ENCODE results near the gene EPC2.

The EPC2 gene

DNA sequence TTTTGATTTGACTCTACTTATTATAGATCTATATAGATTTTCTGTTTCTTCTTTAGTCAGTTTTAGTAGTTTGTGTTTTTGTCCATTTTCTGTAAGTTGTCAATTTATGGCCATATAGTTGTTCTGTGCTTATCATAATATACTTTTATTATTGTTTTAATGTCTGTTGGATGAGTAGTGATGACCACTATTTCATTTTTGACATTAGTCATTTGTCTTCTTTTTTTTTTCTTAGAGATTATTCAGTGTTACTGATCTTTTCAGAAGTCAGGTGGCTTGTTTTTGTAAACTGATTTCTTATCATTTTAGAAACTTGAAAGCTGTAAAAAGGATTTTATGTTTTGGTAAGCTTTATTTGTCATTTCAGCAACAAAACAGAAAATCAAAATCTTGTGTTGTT, 57.3 kb downstream of the EPC2 start:
- H3K4me1 ChIP-seq (ENCODE audit: control insufficient read depth, insufficient read depth, low read length, poor library complexity, severe bottlenecking): no peaks in the 10 kb centered on the region
- H3K36me3 ChIP-seq (ENCODE audit: control insufficient read depth, insufficient read depth, low read length): peaks cover 32% of the 10 kb centered on the region
- no peak overlapping the region for H3K27ac ChIP-seq (ENCODE audit: low read depth, low read length, severe bottlenecking)
- no peak overlapping the region for H3K4me3 ChIP-seq (ENCODE audit: extremely low read depth, insufficient read depth, low read length, poor library complexity, severe bottlenecking)
- peaks cover 13% of the 10 kb centered on the region for H3K9me3 ChIP-seq (ENCODE audit: control insufficient read depth, low read length)

DNA sequence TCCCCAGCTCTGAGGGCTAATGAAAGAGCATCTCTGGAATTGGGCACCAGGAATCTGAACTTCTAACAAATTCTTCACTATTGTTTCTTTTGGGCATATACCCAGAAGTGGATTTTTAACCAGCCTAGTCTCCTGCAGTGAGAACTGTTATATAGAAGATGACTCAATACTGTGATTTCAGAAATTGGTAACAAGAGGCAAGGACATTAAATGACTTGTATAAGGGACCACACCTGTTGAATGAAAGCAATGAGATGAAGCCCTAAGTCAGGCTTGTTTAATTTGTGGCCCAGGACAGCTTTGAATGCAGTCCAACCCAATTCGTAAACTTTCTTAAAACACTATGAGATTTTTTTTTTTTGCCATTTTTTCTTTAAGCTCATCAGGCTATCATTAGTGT, 57.9 kb downstream of the EPC2 start:
- WGBS, 2 experiments (ENCODE audit: insufficient coverage in 2 of 2): no CpG with 5 or more reads among the region's 1 CpG
- peaks cover 13% of the 10 kb centered on the region for H3K9me3 ChIP-seq (ENCODE audit: control insufficient read depth, low read length)

GRCh38 chr2:148704247-148704646, 59.7 kb downstream of the EPC2 start:
- Histone ChIP-seq H3K36me3 (ENCODE audit: control insufficient read depth, insufficient read depth, low read length) (peaks cover 28% of the 10 kb centered on the region), H3K27ac (ENCODE audit: low read depth, low read length, severe bottlenecking) (no peak overlapping the region), H3K9me3 (ENCODE audit: control insufficient read depth, low read length) (peaks cover 12% of the 10 kb centered on the region), H3K4me3 (ENCODE audit: extremely low read depth, insufficient read depth, low read length, poor library complexity, severe bottlenecking) (no peak overlapping the region), H3K4me1 (ENCODE audit: control insufficient read depth, insufficient read depth, low read length, poor library complexity, severe bottlenecking) (no peaks in the 10 kb centered on the region)

More for the DNA sequence above, 57.9 kb downstream of the EPC2 start:
- no peaks in the 10 kb centered on the region for H3K4me1 ChIP-seq (ENCODE audit: control insufficient read depth, insufficient read depth, low read length, poor library complexity, severe bottlenecking)
- no peak overlapping the region for H3K4me3 ChIP-seq (ENCODE audit: extremely low read depth, insufficient read depth, low read length, poor library complexity, severe bottlenecking)
- H3K27ac ChIP-seq (ENCODE audit: low read depth, low read length, severe bottlenecking): no peak overlapping the region
- H3K36me3 ChIP-seq (ENCODE audit: control insufficient read depth, insufficient read depth, low read length): peaks cover 32% of the 10 kb centered on the region

GRCh38 chr2:148716378-148716920, 71.9 kb downstream of the EPC2 start:
- Histone ChIP-seq H3K9me3 (ENCODE audit: control insufficient read depth, low read length) (peaks cover 3% of the 10 kb centered on the region), H3K4me3 (ENCODE audit: extremely low read depth, insufficient read depth, low read length, poor library complexity, severe bottlenecking) (no peak overlapping the region), H3K27ac (ENCODE audit: low read depth, low read length, severe bottlenecking) (no peak overlapping the region), H3K36me3 (ENCODE audit: control insufficient read depth, insufficient read depth, low read length) (no peaks in the 10 kb centered on the region), H3K4me1 (ENCODE audit: control insufficient read depth, insufficient read depth, low read length, poor library complexity, severe bottlenecking) (no peaks in the 10 kb centered on the region)
- WGBS, 2 experiments (ENCODE audit: insufficient coverage in 2 of 2): 100% methylated on average over 1 of the region's 2 CpGs; no CpG with 5 or more reads in 1 of the 2 experiments

- Histone ChIP-seq H3K4me1 (ENCODE audit: control insufficient read depth, insufficient read depth, low read length, poor library complexity, severe bottlenecking) (no peaks in the 10 kb centered on the region), H3K9me3 (ENCODE audit: control insufficient read depth, low read length) (peaks cover 3% of the 10 kb centered on the region), H3K27ac (ENCODE audit: low read depth, low read length, severe bottlenecking) (no peak overlapping the region), H3K4me3 (ENCODE audit: extremely low read depth, insufficient read depth, low read length, poor library complexity, severe bottlenecking) (no peak overlapping the region), H3K36me3 (ENCODE audit: control insufficient read depth, insufficient read depth, low read length) (no peaks in the 10 kb centered on the region)
- 73 to 100% methylated on average over 1 to 2 of the region's 3 CpGs for WGBS, 2 experiments (ENCODE audit: insufficient coverage in 2 of 2)
These were observed 73.5 kb downstream of the EPC2 start for GRCh38 chr2:148718039-148718438.

- Histone ChIP-seq H3K4me3 (ENCODE audit: extremely low read depth, insufficient read depth, low read length, poor library complexity, severe bottlenecking) (no peak overlapping the region), H3K27ac (ENCODE audit: low read depth, low read length, severe bottlenecking) (no peak overlapping the region), H3K9me3 (ENCODE audit: control insufficient read depth, low read length) (peaks cover 3% of the 10 kb centered on the region), H3K4me1 (ENCODE audit: control insufficient read depth, insufficient read depth, low read length, poor library complexity, severe bottlenecking) (no peaks in the 10 kb centered on the region), H3K36me3 (ENCODE audit: control insufficient read depth, insufficient read depth, low read length) (no peaks in the 10 kb centered on the region)
- 96% methylated on average over 4 to 5 of the region's 6 CpGs for WGBS, 2 experiments (ENCODE audit: insufficient coverage in 2 of 2)
These were observed 74.7 kb downstream of the EPC2 start for GRCh38 chr2:148719195-148719749.

- peaks cover 3% of the 10 kb centered on the region for H3K9me3 ChIP-seq (ENCODE audit: control insufficient read depth, low read length)
- no peaks in the 10 kb centered on the region for H3K4me1 ChIP-seq (ENCODE audit: control insufficient read depth, insufficient read depth, low read length, poor library complexity, severe bottlenecking)
- 35 to 91% methylated on average over 1 to 2 of the region's 2 CpGs for WGBS, 2 experiments (ENCODE audit: insufficient coverage in 2 of 2)
- no peaks in the 10 kb centered on the region for H3K36me3 ChIP-seq (ENCODE audit: control insufficient read depth, insufficient read depth, low read length)
- H3K4me3 ChIP-seq (ENCODE audit: extremely low read depth, insufficient read depth, low read length, poor library complexity, severe bottlenecking): no peak overlapping the region
- no peak overlapping the region for H3K27ac ChIP-seq (ENCODE audit: low read depth, low read length, severe bottlenecking)
These were observed 75.4 kb downstream of the EPC2 start for GRCh38 chr2:148719941-148720436.

DNA sequence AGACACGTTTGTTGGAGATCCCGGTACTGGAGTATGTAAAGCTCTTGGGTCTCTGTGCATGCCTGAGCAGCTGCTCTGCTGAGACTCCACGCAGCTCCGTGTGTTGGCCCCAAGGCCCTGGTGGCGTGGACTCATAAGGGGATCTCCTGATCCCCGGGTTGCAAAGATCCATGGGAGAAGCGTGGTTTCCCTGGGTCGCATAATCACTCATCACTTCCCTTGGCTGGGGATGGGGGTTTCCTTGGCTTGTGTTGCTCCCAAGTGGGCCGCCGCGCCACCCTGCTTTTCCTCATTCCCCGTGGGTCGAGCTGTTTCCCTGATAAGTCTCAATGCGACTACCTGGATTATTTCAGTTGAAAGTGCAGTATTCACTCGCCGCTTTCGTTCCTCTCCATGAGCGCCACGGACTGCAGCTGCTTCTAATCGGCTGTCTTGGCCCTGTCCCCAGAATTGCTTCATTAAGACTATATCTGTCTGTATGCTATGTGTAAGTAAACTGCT, 76.0 kb downstream of the EPC2 start:
- Histone ChIP-seq H3K4me1 (ENCODE audit: control insufficient read depth, insufficient read depth, low read length, poor library complexity, severe bottlenecking) (no peaks in the 10 kb centered on the region), H3K9me3 (ENCODE audit: control insufficient read depth, low read length) (no peaks in the 10 kb centered on the region), H3K4me3 (ENCODE audit: extremely low read depth, insufficient read depth, low read length, poor library complexity, severe bottlenecking) (no peak overlapping the region), H3K36me3 (ENCODE audit: control insufficient read depth, insufficient read depth, low read length) (no peaks in the 10 kb centered on the region), H3K27ac (ENCODE audit: low read depth, low read length, severe bottlenecking) (no peak overlapping the region)
- WGBS, 2 experiments (ENCODE audit: insufficient coverage in 2 of 2): 94 to 96% methylated on average over 12 to 13 of the region's 20 CpGs

DNA sequence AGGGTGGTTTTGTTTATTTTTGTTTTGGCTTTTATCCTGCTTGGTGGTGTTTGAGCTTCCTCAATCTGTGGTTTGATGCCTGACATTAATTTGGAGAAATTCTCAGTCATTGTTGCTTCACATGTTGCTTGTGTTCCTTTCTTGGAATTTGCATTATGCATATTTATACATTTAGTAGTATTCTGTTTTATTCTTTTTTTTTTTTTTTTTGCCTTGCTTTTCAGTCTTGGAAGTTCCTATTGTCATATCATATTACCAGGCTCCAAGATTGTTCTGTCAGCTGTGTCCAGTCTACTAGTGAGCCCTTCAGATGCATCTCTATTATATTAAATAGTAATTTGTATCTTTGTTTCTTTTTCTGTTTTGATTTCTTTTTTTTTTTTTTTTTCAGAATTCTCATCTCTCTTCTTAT, 77.0 kb downstream of the EPC2 start:
- H3K27ac ChIP-seq (ENCODE audit: low read depth, low read length, severe bottlenecking): no peak overlapping the region
- no peaks in the 10 kb centered on the region for H3K4me1 ChIP-seq (ENCODE audit: control insufficient read depth, insufficient read depth, low read length, poor library complexity, severe bottlenecking)
- H3K4me3 ChIP-seq (ENCODE audit: extremely low read depth, insufficient read depth, low read length, poor library complexity, severe bottlenecking): no peak overlapping the region
- H3K36me3 ChIP-seq (ENCODE audit: control insufficient read depth, insufficient read depth, low read length): no peaks in the 10 kb centered on the region
- no peaks in the 10 kb centered on the region for H3K9me3 ChIP-seq (ENCODE audit: control insufficient read depth, low read length)

DNA sequence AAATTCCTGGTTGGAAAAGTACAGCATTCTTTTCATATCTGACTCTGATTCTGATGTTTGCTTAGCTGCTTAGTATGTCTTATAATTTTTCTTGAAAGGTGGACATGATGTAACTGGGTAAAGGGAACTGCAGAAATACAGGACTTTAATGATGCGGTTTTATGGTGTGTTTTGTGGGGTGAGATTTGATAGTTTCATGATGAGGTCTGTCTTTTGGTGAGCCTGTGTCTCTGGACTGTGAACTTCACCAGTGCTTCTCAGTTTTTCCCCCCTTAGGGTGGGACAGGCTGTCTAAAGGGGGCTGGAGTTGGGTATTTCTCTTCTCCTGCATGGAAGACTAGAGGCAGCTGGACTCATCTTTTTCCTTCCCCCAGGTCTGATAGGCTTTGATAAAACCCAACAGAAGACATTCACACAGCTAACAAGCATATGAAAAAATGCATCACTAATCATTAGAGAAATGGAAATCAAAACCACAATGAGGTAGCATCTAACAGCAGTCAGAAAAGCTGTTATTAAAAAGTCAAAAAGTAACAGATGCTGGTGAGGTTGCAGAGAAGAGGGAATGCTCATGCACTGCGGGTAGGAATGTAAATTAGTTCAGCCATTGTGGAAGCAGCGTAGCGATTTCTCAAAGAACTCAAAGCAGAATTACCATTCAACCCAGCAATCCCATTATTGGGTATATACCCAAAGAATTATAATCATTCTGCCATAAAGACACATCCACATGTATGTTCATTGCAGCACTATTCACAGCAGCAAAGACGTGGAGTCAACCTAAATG, 77.6 kb downstream of the EPC2 start:
- Histone ChIP-seq H3K4me1 (ENCODE audit: control insufficient read depth, insufficient read depth, low read length, poor library complexity, severe bottlenecking) (no peaks in the 10 kb centered on the region), H3K36me3 (ENCODE audit: control insufficient read depth, insufficient read depth, low read length) (no peaks in the 10 kb centered on the region), H3K27ac (ENCODE audit: low read depth, low read length, severe bottlenecking) (no peak overlapping the region), H3K9me3 (ENCODE audit: control insufficient read depth, low read length) (no peaks in the 10 kb centered on the region), H3K4me3 (ENCODE audit: extremely low read depth, insufficient read depth, low read length, poor library complexity, severe bottlenecking) (no peak overlapping the region)
- 73 to 100% methylated on average over 1 to 3 of the region's 5 CpGs for WGBS, 2 experiments (ENCODE audit: insufficient coverage in 2 of 2)

DNA sequence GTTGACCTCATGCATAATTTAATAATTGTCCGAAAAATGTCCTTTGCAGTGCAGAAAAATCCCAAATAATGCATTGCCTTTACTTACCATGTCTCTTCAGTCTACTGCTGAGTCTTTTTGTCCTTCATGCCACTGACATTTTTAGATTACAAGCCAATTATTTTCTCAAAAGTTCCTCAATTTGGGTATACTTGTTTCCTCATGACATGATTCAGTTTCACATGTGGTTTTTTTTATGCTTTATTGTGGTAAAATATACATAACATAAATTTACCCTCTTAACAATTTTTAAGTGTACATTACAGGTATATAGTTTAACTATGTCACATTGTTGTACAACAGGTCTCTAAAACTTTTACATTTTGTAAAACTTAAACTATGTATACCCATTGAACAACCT, 81.0 kb downstream of the EPC2 start:
- Histone ChIP-seq H3K27ac (ENCODE audit: low read depth, low read length, severe bottlenecking) (no peak overlapping the region), H3K9me3 (ENCODE audit: control insufficient read depth, low read length) (no peaks in the 10 kb centered on the region), H3K4me3 (ENCODE audit: extremely low read depth, insufficient read depth, low read length, poor library complexity, severe bottlenecking) (no peak overlapping the region), H3K4me1 (ENCODE audit: control insufficient read depth, insufficient read depth, low read length, poor library complexity, severe bottlenecking) (no peaks in the 10 kb centered on the region), H3K36me3 (ENCODE audit: control insufficient read depth, insufficient read depth, low read length) (peaks cover 4% of the 10 kb centered on the region)
- WGBS, 2 experiments (ENCODE audit: insufficient coverage in 2 of 2): 100% methylated on average over 1 of the region's 1 CpG

All from mesodermal cell (in vitro differentiated cells).